HG02973 (cell line): Measurements from ENCODE around the gene PTN.

Experiments
- ATAC-seq: cut with Tn5 transposase; IDR thresholded peaks from one replicate; pipeline ENCODE4 v1.9.1; 2021; ENCODE audit warnings: moderate library complexity; ENCODE audit not compliant: unreplicated experiment

Gene PTN

DNA sequence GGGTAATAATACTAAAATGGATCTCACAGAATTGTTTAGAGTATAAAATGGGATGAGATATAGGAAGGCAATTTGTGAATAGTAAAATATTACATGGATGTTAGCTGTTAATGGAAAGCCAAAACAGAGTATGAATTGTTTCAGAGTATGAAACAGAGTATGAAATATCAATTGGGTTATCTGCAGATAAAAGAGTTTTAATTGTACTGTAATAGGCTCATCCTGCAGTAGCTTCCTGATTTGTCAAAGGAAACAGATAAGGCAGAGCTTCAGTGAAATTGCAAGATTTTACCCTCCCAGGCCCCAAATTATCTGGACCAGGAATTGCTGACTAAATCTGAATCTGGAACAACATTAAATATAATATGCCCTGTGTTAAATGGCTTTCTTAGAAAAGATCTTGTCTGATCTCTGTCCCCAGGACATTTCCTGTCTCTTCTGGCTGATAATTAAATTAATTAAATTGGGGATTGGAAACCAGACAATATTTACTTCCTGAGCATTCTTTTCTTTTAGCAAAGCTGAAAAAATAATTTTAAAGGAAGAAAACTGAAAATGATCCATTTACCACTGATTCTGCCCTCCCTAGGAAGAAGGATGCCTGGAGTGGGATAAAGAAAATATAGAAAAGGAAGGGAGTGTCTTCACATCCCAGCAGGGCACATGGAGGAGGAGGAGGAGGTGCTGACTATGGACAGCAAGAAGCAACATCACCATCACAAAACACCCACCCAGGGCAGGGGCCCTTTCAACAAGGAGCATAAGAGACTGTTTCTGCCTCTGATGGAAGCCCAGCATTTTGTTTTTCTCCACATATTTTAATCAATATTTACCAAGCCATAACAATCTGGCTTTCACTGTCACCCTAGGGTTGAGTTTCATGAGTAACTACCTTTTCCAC, 18.5 kb downstream of the PTN start:
- ATAC-seq = no peak

DNA sequence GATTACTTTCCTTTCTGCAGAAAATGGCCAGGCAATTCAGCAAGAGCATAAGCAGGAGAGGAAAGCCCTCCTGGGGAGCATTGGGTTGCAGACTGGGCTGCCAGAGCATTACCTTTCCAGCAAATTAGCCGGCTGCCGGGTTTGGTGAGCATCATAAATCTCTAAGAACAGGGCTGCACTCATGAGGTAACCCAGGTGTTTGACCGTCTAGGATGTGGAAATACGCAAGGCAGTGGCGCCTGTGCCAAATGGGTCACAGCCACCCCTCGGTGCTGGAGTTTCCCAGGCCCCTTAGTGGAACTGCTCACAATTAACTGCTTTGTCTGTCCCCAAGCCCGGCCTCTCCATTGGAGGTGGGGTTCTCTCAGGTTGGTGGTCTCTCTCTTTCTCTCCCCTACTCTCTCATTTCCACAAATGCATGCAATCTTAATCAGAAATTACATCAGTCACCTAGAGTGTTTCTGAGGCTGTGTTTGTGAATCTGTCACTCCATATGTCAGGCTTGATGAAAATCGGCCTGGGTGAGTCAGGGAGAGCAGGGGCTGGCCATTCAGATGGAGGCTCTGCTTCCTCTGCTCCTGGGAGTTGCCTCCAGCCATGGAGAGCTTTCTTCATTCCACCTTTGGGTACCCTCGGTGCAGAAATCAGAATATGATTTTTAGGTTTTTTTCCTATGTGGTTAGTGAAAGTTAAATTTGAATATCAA, 26.7 kb downstream of the PTN start:
- ATAC-seq = no peak

DNA sequence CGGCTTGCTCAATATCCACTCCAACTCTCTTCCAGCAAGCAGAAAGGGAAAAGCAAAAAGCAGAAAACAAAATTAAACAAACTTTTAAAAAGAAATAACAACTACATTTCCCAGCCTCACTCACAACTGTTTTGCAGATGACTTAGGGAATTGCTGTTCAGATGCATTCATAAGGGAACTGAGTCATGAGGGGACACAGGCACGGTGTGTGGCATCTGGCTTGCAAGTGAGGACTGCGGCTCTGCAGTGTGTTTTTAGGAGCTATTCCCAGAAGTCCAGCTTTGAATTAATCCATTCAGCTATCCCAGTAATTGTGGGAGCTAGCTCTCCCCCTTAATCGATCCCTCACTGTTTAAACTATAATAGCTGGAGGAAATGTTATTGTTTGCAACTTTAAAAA, 30.3 kb downstream of the PTN start:
- no peak for ATAC-seq

DNA sequence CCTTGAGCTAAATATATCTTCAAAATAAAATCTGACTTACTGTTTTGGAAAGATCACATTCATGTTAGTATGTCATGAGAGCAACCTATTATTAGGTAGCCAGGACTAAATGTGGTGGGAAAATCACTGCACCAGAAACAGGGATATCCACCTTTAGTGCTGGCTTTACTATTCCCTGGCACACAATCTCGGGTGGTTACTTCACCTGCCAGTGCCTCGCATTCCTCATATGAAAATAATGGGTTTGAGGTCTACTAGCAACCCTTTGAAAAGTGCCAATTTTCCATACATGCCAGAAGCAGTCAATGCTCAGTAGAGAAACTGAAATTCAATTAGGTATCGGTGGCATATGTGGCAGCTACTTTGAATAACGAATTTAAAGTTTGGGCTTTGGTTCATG, 36.8 kb downstream of the PTN start:
- no peak for ATAC-seq

DNA sequence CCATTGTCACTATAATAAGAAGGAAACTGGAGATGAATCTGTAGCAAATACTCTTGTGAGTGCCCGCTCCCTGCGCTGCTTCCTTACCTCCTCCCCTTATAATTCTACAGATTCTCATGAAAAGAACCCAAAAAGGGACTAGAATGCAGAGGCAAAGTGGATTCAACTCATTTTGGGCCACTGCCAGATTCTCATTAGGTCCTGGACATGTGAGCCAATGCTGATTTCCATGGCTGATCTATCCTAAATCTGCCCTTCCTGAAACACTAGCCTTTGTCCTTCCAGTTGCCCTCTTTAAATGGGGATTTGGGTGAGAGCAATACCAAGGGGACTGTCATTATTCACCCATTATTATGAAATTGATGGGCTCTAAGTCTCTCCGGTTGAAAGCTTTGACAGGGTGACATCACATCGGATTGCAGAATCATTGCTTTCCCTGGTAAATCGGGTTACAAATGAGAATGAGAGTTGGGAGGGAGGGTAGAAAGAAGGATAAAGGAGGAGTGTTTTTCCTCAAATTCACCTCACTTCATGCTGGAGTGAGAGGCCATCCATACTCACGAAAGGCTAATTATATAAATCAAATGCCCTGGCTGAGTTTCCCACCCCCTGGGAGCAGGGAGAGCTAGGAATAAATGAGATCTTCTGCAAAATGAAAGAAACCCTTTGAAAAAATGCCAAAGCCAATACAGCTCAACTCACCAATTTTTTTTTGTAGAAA, 37.5 kb downstream of the PTN start:
- ATAC-seq = no peak

DNA sequence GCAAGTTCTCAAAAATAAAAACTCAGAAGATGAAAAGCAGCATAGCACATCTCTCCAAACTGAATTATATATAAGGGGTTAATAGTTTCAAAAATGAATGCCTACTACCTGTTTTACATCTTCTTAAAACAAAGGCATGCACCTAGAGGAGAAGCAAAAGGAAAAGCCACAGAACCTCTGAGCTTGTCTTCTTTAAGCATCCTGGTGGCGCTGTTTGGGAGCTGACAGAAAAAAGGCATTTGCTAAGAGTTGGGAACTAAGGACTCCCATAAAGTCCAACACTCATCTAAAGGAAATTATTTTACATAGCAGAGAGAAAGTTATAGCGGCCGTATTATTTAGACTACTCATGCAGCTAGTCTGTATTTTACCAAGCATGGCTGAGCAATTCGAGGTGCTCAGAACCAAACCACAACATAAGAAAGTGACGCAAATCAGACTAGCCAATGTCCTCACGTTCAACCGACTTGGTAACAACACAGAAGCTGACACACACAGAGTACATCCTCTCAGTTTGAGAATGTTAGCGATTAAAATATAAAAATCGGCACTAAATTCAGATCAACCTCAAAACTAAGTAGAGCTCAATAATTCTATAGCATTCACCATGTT, 38.8 kb downstream of the PTN start:
- ATAC-seq = no peak

DNA sequence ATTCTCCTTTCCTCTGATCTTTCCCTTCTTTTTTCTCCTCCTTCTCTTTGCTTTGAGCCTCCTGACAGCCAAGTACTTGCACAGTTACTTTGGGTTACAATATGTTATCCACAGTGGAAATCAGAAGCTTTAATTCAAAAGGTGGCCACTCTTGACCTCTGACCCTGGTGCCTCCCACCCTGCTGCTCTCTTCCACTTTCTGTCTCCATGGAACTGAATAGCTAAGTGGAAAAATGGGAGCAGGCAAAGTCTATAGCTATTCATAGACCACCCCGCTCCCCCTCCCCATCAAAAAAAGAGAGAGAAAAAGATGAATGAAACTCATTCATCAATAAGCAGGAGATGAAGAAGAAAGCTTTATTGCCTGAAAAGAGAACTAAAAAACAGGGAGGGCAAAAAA, 39.4 kb downstream of the PTN start:
- ATAC-seq = no peak

DNA sequence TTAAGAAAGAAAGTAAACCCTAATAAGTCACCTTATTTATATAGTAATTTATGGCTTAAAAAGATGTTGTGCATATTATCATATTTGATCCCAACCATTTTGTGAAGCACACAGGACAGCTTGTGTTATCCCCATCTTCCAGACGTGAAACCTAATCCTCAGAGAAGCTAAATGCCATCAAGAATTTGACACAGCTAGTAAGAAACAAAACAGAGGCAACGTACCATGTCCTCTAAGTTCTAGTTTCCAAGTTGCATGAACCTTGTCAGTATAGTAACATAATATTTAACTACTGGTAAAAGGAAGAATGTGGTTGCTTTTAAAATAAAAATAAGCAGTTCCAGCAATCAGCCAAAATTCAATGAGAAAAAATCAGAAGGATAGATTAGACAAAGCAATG, 41.5 kb downstream of the PTN start:
- ATAC-seq = no peak

DNA sequence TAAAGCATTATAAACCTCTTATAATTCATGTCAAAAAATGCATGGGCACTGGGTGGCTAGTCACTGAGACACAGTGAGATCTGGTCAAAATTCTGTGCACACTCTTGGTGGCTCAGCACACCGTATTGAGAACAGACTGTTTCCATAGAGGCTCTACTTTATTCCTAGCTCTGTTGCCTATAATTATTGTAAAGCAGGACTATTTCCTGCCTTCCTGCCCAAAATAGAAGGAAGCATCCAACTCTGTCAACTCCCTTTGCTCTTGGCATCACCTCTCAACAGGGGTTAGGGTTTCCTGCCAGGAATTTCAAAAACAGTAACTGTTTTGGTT, 45.1 kb downstream of the PTN start:
- ATAC-seq = no peak

DNA sequence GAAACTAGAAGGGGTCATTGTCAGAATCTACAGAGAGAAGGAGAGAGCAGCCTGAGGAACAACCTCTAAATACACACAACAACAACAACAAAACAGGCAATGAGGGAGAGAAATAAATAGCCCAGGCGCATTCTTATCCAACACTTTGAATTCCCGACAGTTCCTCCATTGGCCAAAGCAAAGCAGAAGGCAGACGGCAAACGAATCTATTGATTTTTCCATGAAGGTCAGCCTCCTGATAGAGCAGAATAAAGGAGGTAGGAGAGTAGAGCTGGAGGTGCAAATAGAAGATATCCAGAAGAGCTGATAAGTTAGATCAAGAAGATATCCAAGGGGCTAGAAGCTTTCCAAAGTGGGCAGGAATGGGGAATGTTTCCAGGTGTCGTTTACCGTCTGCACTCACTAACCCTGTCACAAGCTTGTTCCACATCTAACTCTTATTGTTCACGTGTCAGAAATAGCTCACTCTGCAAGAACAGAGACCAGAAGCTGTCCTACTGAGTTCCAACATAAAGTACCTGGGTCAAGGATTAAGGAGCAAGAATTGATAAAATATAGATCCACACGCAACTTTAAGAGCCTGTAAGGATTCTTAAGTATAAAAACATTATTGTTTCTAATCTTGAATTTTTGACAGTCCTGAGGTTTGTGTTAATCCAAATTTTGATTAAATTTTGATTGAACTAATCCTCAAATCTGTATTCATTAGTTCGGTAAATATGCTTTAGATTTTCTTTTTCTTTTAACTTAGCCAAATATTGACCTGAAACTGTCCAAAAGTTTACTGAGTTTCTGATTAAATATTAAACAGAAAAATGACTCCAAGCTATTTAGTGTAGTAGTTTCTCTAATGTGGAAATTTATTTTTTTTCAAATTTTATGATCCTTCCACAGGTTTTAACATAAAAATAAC, 45.7 kb downstream of the PTN start:
- ATAC-seq = no peak

DNA sequence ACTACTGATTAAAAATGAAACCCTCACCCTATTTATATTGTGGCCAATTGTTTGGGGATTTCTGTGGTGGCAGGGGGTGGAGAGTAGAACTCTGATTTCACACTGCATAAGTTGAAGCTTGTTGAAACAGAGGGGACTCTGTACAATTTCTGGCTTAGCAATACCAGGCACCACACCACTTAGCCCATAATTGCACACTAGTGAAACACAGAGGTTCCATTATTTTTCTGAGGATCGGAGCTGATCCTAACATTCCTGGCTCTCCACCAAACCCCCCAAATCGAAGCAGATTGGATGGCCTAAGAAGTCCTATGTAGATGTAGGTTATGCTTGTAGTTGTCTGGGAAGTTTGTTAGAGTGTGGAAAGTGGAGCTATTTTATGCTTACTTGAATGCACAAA, 47.0 kb downstream of the PTN start:
- no peak for ATAC-seq

DNA sequence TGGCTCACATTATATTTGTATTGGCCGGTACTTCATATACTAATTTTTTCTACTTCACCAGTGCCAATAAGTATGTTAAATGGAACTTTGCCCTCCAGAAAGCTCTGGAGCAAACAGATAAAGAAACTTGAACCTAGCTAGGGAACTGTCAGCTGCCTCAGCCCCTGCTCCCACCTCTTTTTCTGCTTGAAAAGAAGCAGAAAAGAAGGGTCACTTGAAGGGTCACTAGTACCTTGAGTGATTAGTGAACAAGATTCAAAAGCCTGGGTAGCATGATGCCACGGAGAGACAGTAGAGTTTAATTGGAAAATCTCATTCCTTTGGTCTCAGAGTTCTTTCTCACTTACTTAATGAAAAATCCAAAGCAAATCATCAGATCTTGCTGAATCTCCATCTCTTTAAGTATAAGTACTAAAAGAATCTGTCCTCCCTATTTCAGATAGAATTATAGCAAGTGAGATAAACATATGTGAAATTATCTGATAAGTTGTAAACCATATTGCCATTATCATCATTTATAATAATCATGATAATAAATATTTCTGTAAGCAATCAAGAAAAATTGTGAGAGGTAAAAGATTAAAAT, 47.7 kb downstream of the PTN start:
- ATAC-seq = no peak

DNA sequence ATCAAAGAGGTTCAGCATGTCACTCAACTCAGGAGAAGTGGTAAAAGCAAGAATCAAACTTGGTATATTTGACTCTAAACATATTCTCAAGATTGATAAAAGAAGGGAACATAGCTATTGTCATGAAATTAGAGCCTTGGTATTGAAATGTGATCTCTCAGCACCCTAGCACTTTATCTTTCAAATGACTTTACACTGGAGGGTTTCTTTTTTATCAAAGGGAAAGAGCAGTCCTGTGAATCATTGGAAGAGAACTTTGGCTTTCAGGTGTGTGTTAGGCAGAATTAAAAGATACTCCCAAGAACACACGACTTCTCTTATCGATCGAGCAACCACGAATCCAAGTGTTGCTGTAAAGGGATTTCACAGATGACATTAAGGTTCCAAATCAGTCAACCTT, 54.4 kb downstream of the PTN start:
- ATAC-seq = no peak

DNA sequence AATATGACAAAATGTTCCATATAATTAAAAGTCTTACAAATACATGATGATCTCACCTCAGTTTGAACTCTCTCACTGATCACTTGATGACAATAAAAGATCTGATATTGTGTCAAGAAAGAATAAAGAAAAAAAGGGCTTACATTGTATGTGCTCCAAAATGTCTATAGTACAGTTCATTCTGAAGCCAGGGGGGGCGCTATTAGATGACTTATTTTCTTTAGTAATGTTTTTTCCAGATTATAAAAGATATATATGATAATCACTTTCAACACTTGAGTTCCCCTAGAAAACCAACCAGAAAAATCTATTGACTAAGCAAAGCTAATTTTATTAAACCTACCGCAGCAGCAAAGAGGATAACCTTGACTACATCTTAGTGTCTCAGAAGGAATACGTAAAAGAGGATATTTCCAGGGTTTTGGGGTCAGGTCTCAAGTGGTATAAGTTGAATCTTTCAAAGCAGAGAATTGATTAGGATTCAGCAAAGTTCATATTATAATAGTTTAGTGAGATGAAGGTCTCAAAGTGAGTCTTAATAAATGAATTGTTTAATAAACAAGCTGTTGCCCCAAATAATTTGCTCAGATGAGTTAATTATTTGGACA, 55.8 kb downstream of the PTN start:
- ATAC-seq = no peak

DNA sequence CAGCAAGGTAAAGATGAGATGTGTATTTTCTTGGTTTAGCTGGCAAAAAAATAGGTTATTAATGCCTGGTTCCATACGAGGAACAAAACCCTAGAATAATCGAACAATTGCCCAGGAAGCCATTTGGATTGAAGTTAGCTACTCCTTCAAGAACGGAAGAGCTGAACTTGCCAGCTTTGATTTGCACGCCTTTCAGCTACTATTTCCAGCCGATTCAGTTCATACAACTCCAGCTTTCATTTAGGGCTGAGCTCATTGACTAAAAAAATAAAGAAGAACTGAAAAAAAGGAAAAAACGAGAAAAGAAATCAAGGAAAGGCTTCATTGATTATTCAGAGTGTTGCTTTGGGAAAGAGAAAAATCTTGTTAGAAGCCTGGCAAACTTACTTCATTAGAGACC, 60.4 kb downstream of the PTN start:
- no peak for ATAC-seq

DNA sequence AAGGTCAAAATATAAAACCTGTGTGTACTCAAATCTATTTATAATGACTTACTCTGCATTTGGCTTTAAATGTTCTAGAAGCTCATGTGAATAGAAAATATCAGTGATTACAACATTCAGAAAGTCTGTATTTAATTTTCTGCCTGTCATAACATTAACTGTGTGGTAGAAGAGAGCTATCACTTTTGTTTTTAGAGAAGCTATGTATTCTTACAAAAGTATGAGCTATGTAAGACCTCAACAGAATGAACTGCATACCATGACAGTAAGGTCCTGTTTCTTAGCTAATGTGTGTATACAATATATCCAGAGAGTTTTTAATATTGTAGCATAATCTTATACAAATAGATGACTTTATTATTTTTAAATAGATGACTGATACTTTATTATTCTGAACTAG, 61.5 kb downstream of the PTN start:
- ATAC-seq = no peak

DNA sequence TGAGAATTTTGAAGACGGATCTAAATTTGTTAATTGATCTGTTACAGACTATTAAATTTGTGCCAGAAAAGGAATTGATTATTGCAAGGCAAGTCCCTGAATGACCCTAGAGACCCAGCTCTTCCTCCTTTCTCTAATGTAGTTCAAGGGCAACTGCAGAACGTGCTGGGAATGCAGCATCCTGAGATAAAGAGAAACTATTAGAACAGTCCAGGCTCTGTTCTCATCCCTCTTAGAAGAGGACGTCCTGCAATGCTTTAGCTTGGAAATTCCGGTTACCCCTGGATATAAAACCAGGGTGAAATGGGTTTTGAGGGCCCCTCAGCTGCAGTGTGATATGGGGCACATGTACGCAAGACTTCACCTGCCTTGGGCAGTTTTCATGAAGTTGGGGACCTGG, 67.3 kb downstream of the PTN start:
- ATAC-seq = no peak

DNA sequence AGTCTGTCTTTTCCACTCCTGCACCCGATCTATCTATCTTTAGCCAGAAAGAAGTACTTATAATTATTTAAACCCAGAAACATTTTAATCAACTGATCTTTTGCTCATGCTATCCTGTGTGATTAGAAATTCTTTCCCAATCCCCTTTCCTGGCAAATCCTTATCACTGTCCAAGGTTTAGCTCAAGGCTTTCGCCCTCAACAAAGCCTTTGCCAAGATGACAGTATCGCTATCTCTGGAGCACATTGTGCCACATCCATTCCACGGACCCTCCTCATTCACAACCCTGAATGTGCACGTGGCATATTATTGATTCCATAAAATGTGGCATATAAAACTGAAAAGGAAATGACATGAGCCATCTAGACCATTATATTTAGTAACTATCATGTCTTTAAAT, 71.3 kb downstream of the PTN start:
- no peak for ATAC-seq

DNA sequence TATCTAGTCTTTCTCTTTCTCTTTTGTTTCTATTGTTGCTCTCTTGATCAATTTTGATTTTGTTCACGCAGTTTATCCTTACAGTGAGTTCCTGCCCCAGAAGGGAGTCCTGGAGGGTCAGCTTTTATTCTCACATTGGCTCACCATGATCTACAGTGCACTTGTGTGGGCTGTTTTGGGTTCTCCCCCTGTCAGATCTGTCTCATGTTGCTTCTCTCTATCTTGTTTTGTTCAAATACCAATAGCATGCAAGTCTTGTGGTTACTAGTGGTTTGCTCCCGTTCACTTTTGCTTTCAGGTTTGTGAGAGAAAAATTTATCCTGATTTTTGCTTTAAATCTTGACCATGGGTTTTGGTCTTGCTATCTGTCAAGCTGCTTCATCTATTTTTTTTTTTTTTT, 74.3 kb downstream of the PTN start:
- no peak for ATAC-seq
